ENCODE measurements around the gene KRCC1.
"Not testable (repeated sequence)": the region's sequence is repeated elsewhere in the genome, so short reads cannot be mapped to it uniquely, and the experiment has no call there.

The KRCC1 gene

DNA sequence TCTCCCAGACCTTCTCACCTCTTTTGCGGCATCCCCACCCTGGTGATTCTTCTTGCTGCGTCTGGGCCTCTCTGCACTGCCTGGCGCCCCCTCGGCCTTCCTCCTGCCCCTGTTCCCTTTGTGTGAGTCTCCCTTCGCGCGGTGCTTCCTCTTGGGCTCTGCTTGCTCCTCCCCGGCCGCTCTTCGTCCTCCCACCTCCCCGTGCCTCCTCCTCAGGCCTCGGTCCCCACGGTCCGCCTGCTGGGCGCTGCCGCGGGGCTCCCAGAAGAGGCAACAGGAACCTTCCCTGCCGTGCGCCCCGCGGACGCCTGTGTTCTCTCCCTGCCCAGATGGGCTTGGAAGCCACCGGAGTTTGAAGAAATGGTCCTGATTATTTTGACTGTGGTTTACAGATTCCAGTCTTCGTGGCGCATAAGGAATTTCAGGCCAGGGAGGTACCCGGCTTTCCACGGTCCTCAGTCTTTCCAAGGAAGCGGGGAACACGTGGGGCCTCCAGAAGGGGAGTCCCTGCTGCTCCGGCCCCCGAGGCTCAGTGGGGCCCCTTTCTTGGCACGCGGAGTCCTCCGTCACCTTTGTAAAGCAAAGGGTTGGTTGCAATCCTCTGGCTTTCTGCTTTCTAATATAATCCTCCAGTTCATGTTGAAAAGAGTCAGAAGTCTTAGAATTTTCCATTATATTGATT lies 52.4 kb downstream of the KRCC1 start:
- DNase-seq (ENCODE audit: low read depth in 4 of 4, low spot score in 1 of 4) = no peak

DNA sequence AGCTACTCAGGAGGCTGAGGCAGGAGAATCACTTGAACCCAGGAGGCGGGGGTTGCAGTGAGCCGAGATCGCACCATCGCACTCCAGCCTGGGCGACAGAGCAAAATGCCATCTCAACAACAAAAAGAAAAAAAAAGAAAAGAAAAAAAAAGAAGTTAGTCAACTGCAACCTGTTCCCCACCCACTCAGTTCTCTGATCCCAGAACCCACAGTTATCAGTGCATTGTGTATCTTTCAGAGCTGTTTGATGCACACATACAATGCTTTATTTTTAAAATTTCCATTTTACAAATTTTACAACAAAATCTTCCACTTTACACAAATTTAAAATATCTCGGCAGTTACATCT lies 53.2 kb downstream of the KRCC1 start:
- DNase-seq (ENCODE audit: low read depth in 4 of 4, low spot score in 1 of 4) = no peak

DNA sequence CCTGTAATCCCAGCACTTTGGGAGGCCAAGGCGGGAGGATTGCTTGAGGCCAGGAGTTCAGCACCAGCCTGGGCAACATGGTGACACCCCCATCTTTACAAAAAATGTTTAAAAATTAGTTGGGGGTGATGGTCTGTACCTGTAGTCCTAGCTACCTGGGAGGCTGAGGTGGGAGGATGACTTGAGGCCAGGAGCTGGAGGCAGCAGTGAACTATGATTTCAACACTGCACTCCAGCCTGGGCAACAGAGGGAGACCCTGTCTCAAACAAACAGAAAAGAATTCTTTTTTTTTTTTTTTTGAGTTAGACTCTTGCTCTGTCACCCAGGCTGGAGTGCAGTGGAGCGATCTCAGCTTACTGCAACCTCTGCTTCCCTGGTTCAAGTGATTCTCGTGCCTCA lies 55.1 kb downstream of the KRCC1 start:
- DNase-seq (ENCODE audit: low read depth in 4 of 4, low spot score in 1 of 4) = not testable (repeated sequence)

DNA sequence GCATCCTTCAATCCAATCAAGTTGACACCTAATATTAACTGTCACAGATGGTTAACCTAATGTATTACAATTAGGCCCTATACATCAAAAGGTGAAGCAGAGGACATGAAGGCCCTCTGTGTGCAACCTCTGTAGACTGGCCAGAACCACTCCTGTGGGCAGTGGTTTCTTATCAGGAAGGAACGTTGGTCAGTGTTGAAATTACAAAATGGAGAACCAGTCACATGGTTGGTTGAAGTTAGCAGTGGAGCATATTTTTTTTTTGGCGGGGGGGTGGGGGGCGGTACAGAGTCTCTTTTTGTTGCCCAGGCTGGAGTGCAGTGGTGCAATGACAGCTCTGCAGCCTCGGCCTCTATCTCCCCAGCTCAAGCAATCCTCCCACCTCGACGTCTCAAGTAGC lies 59.0 kb downstream of the KRCC1 start:
- DNase-seq (ENCODE audit: low read depth in 4 of 4, low spot score in 1 of 4) = no peak

DNA sequence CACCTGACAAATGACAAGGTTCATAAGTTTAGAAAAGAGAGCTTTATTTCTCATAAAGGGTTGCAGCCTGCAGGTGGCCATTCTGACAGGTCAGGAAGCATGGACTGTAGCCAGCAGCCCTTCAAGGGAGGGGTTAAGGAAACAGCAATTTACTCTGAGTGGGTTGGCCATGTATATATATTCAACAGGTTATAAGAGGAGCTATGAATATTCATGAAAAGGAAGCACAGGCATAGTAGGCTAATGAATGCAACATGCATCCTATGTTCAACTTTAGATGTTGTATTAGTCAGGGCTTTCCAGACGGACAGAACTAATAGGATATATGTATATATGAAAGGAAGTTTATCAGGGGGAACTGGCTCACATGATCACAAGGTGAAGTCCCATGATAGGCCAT lies 59.8 kb downstream of the KRCC1 start:
- DNase-seq (ENCODE audit: low read depth in 4 of 4, low spot score in 1 of 4) = no peak

DNA sequence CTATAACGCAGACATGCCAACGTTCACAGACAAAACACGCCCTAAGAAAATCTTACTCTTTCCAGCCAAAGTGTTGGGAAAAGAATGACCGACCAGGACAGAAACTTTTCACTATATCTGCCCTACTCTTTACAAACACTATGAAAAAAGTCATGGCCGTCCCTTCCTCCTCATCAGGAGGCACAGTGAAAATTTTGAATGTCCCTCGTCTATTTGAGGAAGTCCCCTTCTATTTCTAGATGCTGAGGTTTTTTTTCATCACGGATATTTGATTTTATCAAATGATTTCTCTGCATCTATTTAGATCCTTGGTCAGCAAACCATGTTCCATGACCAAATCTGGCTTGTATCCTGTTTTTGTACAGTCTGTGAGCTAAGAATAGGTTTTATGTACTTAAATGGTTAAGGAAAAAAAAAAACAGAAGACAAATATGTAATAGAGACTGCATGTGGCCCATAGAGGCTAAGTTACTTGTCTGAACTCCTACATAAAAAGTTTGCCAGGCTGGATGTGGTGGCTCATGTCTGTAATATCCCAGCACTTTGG lies 61.2 kb downstream of the KRCC1 start:
- DNase-seq (ENCODE audit: low read depth in 4 of 4, low spot score in 1 of 4) = not testable (repeated sequence)

DNA sequence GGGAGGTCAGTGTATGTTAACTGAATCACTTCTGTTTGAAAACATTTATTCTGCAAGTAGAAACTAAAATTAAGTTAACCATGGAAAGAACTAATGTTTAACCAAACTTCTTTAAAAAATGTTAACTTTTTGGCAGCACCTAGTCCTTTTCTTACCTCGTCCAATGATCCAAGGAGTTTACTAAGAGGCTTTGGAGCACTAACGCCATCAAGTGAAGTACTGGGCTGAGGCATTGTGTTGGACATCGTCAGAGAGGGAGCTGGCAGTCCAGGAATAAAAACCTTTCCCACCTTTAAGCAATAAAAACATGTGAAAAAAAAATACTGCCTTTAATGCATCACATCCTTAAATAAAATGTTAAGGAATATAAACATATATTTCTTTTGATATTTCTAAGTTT lies 63.0 kb downstream of the KRCC1 start:
- DNase-seq (ENCODE audit: low read depth in 4 of 4, low spot score in 1 of 4) = not testable (repeated sequence)

DNA sequence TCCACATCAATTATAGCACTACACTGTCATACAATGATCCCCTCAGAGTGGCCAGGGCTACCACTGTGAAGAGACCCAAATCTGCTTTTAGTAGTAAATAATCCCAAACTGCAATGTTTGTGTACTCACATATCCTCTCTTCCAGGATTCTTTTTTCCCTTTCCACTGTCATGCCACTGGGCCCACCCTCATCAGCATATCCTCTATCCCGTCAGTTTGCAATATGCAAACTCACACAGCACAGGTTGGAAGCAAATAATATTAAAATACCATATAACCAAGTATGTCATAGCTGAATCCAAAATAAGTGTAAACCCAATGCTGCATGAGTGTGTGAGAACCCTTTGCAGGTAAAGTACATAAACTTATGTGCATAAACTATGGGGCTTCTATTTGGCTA lies 68.1 kb downstream of the KRCC1 start:
- not testable (repeated sequence) for DNase-seq (ENCODE audit: low read depth in 4 of 4, low spot score in 1 of 4)

DNA sequence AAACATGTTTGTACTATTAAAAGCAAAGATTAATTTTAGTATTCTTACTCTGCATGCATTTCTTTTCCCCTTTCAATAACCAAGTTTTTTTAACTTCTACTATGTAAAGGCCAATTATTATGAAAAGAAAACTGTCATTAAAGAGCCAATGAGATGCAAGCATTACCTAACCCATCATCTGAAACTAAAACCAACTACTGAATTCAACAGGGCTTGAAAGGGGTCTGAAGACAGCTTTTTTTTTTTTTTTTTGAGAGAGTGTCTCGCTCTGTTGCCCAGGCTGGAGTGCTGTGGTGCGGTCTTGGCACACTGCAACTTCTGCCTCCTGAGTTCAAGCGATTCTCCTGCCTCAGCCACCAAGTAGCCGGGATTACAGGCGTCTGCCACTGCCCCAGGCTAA lies 69.7 kb downstream of the KRCC1 start:
- not testable (repeated sequence) for DNase-seq (ENCODE audit: low read depth in 4 of 4, low spot score in 1 of 4)

DNA sequence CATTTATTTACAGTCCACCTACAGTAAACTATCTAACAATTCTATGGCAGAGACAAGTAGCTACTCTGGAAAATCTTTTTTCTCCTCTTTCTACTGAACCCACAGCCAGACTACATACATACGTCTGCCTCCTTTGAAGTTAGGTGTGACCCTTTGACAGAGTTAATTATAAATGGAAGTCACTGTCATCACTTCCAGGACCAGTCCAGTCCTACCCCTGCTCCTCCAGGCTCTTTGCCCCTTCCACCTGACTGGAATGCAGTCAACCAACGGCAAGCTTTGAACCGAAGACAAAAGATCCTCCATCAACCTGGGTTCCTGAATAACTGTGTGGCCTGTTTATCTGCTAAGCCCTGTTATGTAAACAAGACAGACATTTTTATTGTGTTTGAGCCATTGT lies 74.4 kb downstream of the KRCC1 start:
- DNase-seq (ENCODE audit: low read depth in 4 of 4, low spot score in 1 of 4) = not testable (repeated sequence)
